ENCODE measurements around the gene MEF2B.
"Not testable (repeated sequence)": the region's sequence is repeated elsewhere in the genome, so short reads cannot be mapped to it uniquely, and the experiment has no call there.

The MEF2B gene

GRCh38 chr19:19145684-19146608 is 24.1 kb downstream of the MEF2B start:
- no peaks in the 10 kb centered on the region for H3K4me1 ChIP-seq (ENCODE audit: control insufficient read depth in 2 of 2, insufficient read depth in 2 of 2, low read length in 2 of 2)
- H3K4me3 ChIP-seq (ENCODE audit: low read length in 2 of 2), result no peak overlapping the region
- no peaks in the 10 kb centered on the region for H3K27me3 ChIP-seq (ENCODE audit: control insufficient read depth in 2 of 2, insufficient read depth in 2 of 2, low read length in 2 of 2)
- no peaks in the 10 kb centered on the region for H3K9me3 ChIP-seq (ENCODE audit: control insufficient read depth in 2 of 2, low read length in 2 of 2)
- peaks cover 4 to 15% of the 10 kb centered on the region in 2 donors for H3K36me3 ChIP-seq (ENCODE audit: control insufficient read depth in 2 of 2, insufficient read depth in 2 of 2, low read length in 2 of 2)
- H3K9ac ChIP-seq (ENCODE audit: low read depth in 1 of 2, low read length in 2 of 2), result no peak overlapping the region
- H3K27ac ChIP-seq (ENCODE audit: low read depth in 2 of 2, low read length in 2 of 2), result no peak overlapping the region

- no peak overlapping the region for H3K27ac ChIP-seq (ENCODE audit: low read depth in 2 of 2, low read length in 2 of 2)
- H3K9ac ChIP-seq (ENCODE audit: low read depth in 1 of 2, low read length in 2 of 2), result no peak overlapping the region
- no peaks in the 10 kb centered on the region for H3K27me3 ChIP-seq (ENCODE audit: control insufficient read depth in 2 of 2, insufficient read depth in 2 of 2, low read length in 2 of 2)
- H3K4me1 ChIP-seq (ENCODE audit: control insufficient read depth in 2 of 2, insufficient read depth in 2 of 2, low read length in 2 of 2), result no peaks in the 10 kb centered on the region
- H3K36me3 ChIP-seq (ENCODE audit: control insufficient read depth in 2 of 2, insufficient read depth in 2 of 2, low read length in 2 of 2), result peaks cover 4 to 15% of the 10 kb centered on the region in 2 donors
- no peaks in the 10 kb centered on the region for H3K9me3 ChIP-seq (ENCODE audit: control insufficient read depth in 2 of 2, low read length in 2 of 2)
- no peak overlapping the region for H3K4me3 ChIP-seq (ENCODE audit: low read length in 2 of 2)
Measured at GRCh38 chr19:19145281-19145680, 24.8 kb downstream of the MEF2B start.

GRCh38 chr19:19142347-19142746 is 27.7 kb downstream of the MEF2B start:
- Histone ChIP-seq H3K4me1 (ENCODE audit: control insufficient read depth in 2 of 2, insufficient read depth in 2 of 2, low read length in 2 of 2) (peaks cover 6 to 7% of the 10 kb centered on the region in 2 donors), H3K36me3 (ENCODE audit: control insufficient read depth in 2 of 2, insufficient read depth in 2 of 2, low read length in 2 of 2) (peaks cover 2 to 6% of the 10 kb centered on the region in 2 donors), H3K9me3 (ENCODE audit: control insufficient read depth in 2 of 2, low read length in 2 of 2) (no peaks in the 10 kb centered on the region), H3K9ac (ENCODE audit: low read depth in 1 of 2, low read length in 2 of 2) (no peak overlapping the region), H3K27me3 (ENCODE audit: control insufficient read depth in 2 of 2, insufficient read depth in 2 of 2, low read length in 2 of 2) (no peaks in the 10 kb centered on the region), H3K4me3 (ENCODE audit: low read length in 2 of 2) (no peak overlapping the region), H3K27ac (ENCODE audit: low read depth in 2 of 2, low read length in 2 of 2) (no peak overlapping the region)

- Histone ChIP-seq H3K9ac (ENCODE audit: low read depth in 1 of 2, low read length in 2 of 2) (no peak overlapping the region), H3K36me3 (ENCODE audit: control insufficient read depth in 2 of 2, insufficient read depth in 2 of 2, low read length in 2 of 2) (no peaks in the 10 kb centered on the region), H3K27me3 (ENCODE audit: control insufficient read depth in 2 of 2, insufficient read depth in 2 of 2, low read length in 2 of 2) (no peaks in the 10 kb centered on the region), H3K27ac (ENCODE audit: low read depth in 2 of 2, low read length in 2 of 2) (no peak overlapping the region), H3K9me3 (ENCODE audit: control insufficient read depth in 2 of 2, low read length in 2 of 2) (no peaks in the 10 kb centered on the region), H3K4me3 (ENCODE audit: low read length in 2 of 2) (no peak overlapping the region), H3K4me1 (ENCODE audit: control insufficient read depth in 2 of 2, insufficient read depth in 2 of 2, low read length in 2 of 2) (peaks cover 7 to 10% of the 10 kb centered on the region in 2 donors)
Measured at GRCh38 chr19:19140476-19140875, 29.6 kb downstream of the MEF2B start.

- Histone ChIP-seq H3K9ac (ENCODE audit: low read depth in 1 of 2, low read length in 2 of 2) (no peak overlapping the region), H3K9me3 (ENCODE audit: control insufficient read depth in 2 of 2, low read length in 2 of 2) (no peaks in the 10 kb centered on the region), H3K27me3 (ENCODE audit: control insufficient read depth in 2 of 2, insufficient read depth in 2 of 2, low read length in 2 of 2) (no peaks in the 10 kb centered on the region), H3K4me1 (ENCODE audit: control insufficient read depth in 2 of 2, insufficient read depth in 2 of 2, low read length in 2 of 2) (peaks cover 7 to 10% of the 10 kb centered on the region in 2 donors), H3K4me3 (ENCODE audit: low read length in 2 of 2) (no peak overlapping the region), H3K27ac (ENCODE audit: low read depth in 2 of 2, low read length in 2 of 2) (no peak overlapping the region), H3K36me3 (ENCODE audit: control insufficient read depth in 2 of 2, insufficient read depth in 2 of 2, low read length in 2 of 2) (no peaks in the 10 kb centered on the region)
Measured at GRCh38 chr19:19139876-19140229, 30.2 kb downstream of the MEF2B start.

GRCh38 chr19:19138109-19138981 is 31.7 kb downstream of the MEF2B start, which contains the start of gene TMEM161A:
Gene TMEM161A (minus strand): TSS chr19:19138478. CDS start chr19:19138428, 50 bp downstream.
- H3K27me3 ChIP-seq (ENCODE audit: control insufficient read depth in 2 of 2, insufficient read depth in 2 of 2, low read length in 2 of 2), result no peaks in the 10 kb centered on the region
- H3K27ac ChIP-seq (ENCODE audit: low read depth in 2 of 2, low read length in 2 of 2), result no peak within 1 kb of the TSS
- H3K9me3 ChIP-seq (ENCODE audit: control insufficient read depth in 2 of 2, low read length in 2 of 2), result no peaks in the 10 kb centered on the region

GRCh38 chr19:19137556-19138108 is 32.4 kb downstream of the MEF2B start:
- no peaks in the 10 kb centered on the region for H3K27me3 ChIP-seq (ENCODE audit: control insufficient read depth in 2 of 2, insufficient read depth in 2 of 2, low read length in 2 of 2)
- H3K9ac ChIP-seq (ENCODE audit: low read depth in 1 of 2, low read length in 2 of 2), result peak overlapping the region; percentile 97 to 99
- H3K36me3 ChIP-seq (ENCODE audit: control insufficient read depth in 2 of 2, insufficient read depth in 2 of 2, low read length in 2 of 2), result no peaks in the 10 kb centered on the region
- H3K9me3 ChIP-seq (ENCODE audit: control insufficient read depth in 2 of 2, low read length in 2 of 2), result no peaks in the 10 kb centered on the region
- no peak overlapping the region for H3K27ac ChIP-seq (ENCODE audit: low read depth in 2 of 2, low read length in 2 of 2)
- H3K4me1 ChIP-seq (ENCODE audit: control insufficient read depth in 2 of 2, insufficient read depth in 2 of 2, low read length in 2 of 2), result peaks cover 7 to 10% of the 10 kb centered on the region in 2 donors
- H3K4me3 ChIP-seq (ENCODE audit: low read length in 2 of 2), result peak overlapping the region; percentile 94 to 95

More at GRCh38 chr19:19138109-19138981, 31.7 kb downstream of the MEF2B start, which contains the start of gene TMEM161A:
- peaks cover 7 to 10% of the 10 kb centered on the region in 2 donors for H3K4me1 ChIP-seq (ENCODE audit: control insufficient read depth in 2 of 2, insufficient read depth in 2 of 2, low read length in 2 of 2)
- no peaks in the 10 kb centered on the region for H3K36me3 ChIP-seq (ENCODE audit: control insufficient read depth in 2 of 2, insufficient read depth in 2 of 2, low read length in 2 of 2)
- H3K4me3 ChIP-seq (ENCODE audit: low read length in 2 of 2), result peak within 1 kb of the TSS; percentile 94 to 95
- peak within 1 kb of the TSS; percentile 97 to 99 for H3K9ac ChIP-seq (ENCODE audit: low read depth in 1 of 2, low read length in 2 of 2)

- H3K9ac ChIP-seq (ENCODE audit: low read depth in 1 of 2, low read length in 2 of 2); H3K4me3 ChIP-seq (ENCODE audit: low read length in 2 of 2); H3K36me3 ChIP-seq (ENCODE audit: control insufficient read depth in 2 of 2, insufficient read depth in 2 of 2, low read length in 2 of 2); H3K27me3 ChIP-seq (ENCODE audit: control insufficient read depth in 2 of 2, insufficient read depth in 2 of 2, low read length in 2 of 2); H3K27ac ChIP-seq (ENCODE audit: low read depth in 2 of 2, low read length in 2 of 2); H3K9me3 ChIP-seq (ENCODE audit: control insufficient read depth in 2 of 2, low read length in 2 of 2): not testable (repeated sequence)
- peaks cover 7 to 10% of the 10 kb centered on the region in 2 donors for H3K4me1 ChIP-seq (ENCODE audit: control insufficient read depth in 2 of 2, insufficient read depth in 2 of 2, low read length in 2 of 2)
Measured at GRCh38 chr19:19135713-19136112, 34.4 kb downstream of the MEF2B start.

GRCh38 chr19:19134687-19135158 is 35.3 kb downstream of the MEF2B start:
- peaks cover 4% of the 10 kb centered on the region in 2 donors for H3K36me3 ChIP-seq (ENCODE audit: control insufficient read depth in 2 of 2, insufficient read depth in 2 of 2, low read length in 2 of 2)
- H3K4me1 ChIP-seq (ENCODE audit: control insufficient read depth in 2 of 2, insufficient read depth in 2 of 2, low read length in 2 of 2), result peaks cover 7 to 10% of the 10 kb centered on the region in 2 donors
- no peak overlapping the region for H3K4me3 ChIP-seq (ENCODE audit: low read length in 2 of 2)
- H3K9ac ChIP-seq (ENCODE audit: low read depth in 1 of 2, low read length in 2 of 2), result no peak overlapping the region
- H3K9me3 ChIP-seq (ENCODE audit: control insufficient read depth in 2 of 2, low read length in 2 of 2), result peaks cover 0 to 4% of the 10 kb centered on the region in 2 donors
- no peak overlapping the region for H3K27ac ChIP-seq (ENCODE audit: low read depth in 2 of 2, low read length in 2 of 2)
- H3K27me3 ChIP-seq (ENCODE audit: control insufficient read depth in 2 of 2, insufficient read depth in 2 of 2, low read length in 2 of 2), result no peaks in the 10 kb centered on the region

All from mucosa of rectum (tissue), 2 donors.